HG03139 (cell line): ENCODE data around the gene CDADC1.

Experiments
- ATAC-seq: cut with Tn5 transposase; IDR thresholded peaks from one replicate; pipeline ENCODE4 v1.9.1; 2021; ENCODE audit not compliant: unreplicated experiment

Gene CDADC1

GRCh38 chr13:49235856-49236431, 11.8 kb upstream of the CDADC1 start:
- no peak for ATAC-seq

DNA sequence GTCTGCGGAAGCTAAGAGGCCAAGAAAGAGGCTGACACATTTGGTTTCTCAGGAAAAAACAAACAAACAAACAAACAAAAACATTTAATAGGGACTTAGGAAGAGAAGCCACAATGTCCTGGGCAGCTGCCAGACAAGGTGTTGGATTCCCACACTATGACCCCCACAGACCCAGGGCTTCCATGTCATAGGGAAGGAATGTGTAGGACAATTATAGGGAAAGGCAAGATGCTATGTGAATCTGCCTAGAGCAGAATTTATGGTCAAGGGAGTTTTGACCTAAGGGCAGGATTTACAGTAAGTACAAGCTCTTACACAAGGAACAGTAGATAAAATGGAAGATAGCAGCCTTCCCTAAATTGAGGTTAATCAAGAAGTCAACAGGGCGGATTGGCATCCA, 9.1 kb upstream of the CDADC1 start:
- no peak for ATAC-seq

DNA sequence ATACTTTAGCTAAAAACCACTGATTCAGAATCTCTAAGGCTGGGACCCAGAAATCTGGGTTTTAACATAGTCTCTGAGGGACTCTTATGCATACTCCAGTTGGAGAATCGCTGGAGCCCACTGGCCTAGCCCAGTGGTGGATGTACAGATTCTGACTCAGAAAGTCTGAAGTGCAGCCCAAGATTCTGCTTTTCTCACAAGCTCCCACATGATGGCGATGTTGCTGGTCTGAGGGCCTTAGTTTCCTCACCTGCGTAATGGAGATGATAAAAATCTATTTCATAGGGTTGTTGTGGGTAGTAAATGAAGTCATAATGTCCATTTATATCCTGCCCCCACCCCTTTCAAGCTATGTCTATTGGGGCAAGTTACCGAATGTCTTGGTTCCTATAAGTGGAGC, 7.7 kb upstream of the CDADC1 start:
- no peak for ATAC-seq

GRCh38 chr13:49241296-49241695, 6.4 kb upstream of the CDADC1 start:
- ATAC-seq = no peak

GRCh38 chr13:49245101-49245500, 2.6 kb upstream of the CDADC1 start:
- ATAC-seq = no peak

DNA sequence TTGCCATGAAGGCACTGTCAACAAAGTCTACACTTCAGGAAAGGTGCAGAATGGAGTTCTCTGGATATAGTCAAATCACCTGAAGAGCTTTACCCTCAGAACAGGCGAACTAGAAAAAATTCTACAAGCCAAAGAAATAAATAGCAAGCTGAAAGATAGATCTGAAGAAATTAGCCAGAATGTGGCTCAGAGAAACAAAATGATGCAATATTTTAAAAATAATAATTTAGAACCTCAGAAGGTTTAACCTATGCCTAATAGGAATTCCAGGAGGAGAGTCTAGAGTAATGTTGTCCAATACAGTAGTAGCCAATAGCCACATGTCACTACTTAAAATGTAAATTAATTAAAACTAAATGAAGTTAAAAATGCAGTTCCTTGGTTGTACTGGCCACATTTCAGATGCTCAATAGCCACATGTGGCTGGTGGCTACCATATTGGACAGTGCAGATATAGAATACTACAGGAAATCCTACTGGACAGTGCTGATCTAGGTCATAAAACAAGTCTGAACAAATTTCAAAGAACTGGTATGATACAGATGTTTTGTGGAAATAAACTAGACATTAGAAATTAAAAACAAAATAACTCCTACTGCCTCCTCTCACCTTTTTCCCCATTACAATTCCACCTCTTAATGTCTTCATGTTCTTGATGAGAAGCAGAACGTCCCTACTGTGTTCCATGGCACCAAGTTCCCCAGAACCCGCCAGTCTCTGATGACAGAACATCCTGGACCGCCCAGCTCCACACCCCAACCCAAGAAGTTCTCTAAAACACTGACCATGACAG, 679 bp upstream of the CDADC1 start:
- ATAC-seq = peak; percentile 32

DNA sequence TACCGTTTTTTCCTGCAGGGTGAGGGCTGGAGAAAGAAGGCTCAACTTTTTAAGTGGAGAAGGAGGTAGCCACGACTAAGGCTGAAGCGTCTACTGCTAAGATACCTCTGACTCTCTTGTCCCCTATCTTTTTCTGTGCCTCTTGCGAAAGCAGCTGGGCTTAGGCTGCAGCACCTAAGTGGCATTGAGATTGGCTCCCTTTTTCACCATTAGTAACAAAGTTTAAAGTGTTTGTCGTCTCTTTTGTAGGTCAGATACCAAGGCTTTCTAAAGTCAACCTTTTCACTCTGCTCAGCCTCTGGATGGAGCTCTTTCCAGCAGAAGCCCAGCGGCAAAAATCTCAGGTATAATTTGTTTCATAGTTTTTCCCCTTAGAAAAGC, 887 bp downstream of the CDADC1 start:
- no peak for ATAC-seq

GRCh38 chr13:49251326-49251725, 3.6 kb downstream of the CDADC1 start:
- no peak for ATAC-seq

GRCh38 chr13:49253310-49253709, 5.6 kb downstream of the CDADC1 start:
- no peak for ATAC-seq

DNA sequence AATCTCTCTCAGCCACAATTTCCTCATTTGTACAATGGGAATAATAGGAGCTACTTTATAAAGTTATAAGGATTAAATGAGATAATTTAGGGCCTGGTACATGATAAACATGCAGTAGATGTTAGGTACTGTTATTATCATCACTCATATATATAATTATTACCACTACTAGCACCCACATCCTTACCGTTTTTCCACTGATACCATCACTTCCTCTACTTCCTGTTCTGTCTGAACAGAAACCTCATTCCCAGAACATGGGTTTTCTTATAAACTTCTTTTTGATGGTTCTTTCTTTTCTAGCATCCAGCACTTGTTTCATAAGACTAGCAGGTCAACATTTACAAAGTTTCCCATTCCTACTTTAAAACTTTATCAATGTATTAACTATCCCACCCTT, 6.3 kb downstream of the CDADC1 start:
- ATAC-seq = no peak

GRCh38 chr13:49256841-49257240, 9.1 kb downstream of the CDADC1 start:
- no peak for ATAC-seq

GRCh38 chr13:49258089-49258796, 10.5 kb downstream of the CDADC1 start:
- no peak for ATAC-seq

- no peak for ATAC-seq
Observed at GRCh38 chr13:49259586-49259985, 11.9 kb downstream of the CDADC1 start.

DNA sequence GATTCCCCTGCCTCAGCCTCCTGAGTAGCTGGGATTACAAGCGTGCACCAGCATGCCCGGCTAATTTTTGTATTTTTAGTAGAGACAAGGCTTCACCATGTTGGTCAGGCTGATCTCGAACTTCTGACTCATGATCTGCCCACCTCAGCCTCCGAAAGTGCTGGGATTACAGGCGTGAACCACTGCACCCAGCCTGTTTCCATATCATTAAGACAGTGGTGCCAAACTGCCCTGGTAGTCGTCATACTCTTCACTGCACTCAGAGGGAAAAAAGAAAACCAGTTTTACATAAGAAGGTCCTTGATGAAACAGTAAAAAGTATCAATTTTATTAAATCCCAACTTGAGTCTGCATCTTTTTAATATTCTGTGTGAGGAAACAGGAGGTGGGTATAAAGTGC, 14.9 kb downstream of the CDADC1 start:
- no peak for ATAC-seq

- no peak for ATAC-seq
Observed at GRCh38 chr13:49265822-49266221, 18.1 kb downstream of the CDADC1 start.

- ATAC-seq = no peak
Observed at GRCh38 chr13:49271264-49271663, 23.5 kb downstream of the CDADC1 start.

- ATAC-seq = no peak
Observed at GRCh38 chr13:49272296-49272695, 24.6 kb downstream of the CDADC1 start.

- ATAC-seq = no peak
Observed at GRCh38 chr13:49278211-49278610, 30.5 kb downstream of the CDADC1 start.

DNA sequence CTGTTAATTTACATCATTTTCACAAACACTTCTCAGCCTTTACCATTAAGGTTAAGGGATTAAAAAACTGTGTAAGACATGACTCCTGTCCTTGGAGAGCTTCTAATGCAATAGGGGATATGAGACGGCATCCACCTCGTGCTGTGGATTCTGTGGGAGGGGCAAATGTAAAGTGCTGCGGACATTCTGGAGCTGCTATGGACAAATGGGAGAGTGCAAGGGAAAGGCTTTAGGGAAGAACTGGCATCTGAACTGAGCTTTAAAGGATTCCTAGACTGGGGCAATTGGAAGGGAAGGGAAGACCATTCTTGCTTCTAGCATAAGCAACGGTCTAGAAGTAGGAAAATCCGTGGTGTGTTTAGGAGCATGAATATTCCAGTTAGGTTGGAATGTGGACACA, 31.4 kb downstream of the CDADC1 start:
- ATAC-seq = no peak

- ATAC-seq = no peak
Observed at GRCh38 chr13:49279885-49280284, 32.2 kb downstream of the CDADC1 start.

- ATAC-seq = no peak
Observed at GRCh38 chr13:49287995-49288394, 40.3 kb downstream of the CDADC1 start.

- ATAC-seq = no peak
Observed at GRCh38 chr13:49288458-49288857, 40.7 kb downstream of the CDADC1 start.
